ENCODE measurements around the gene STARD13.

Gene STARD13

DNA sequence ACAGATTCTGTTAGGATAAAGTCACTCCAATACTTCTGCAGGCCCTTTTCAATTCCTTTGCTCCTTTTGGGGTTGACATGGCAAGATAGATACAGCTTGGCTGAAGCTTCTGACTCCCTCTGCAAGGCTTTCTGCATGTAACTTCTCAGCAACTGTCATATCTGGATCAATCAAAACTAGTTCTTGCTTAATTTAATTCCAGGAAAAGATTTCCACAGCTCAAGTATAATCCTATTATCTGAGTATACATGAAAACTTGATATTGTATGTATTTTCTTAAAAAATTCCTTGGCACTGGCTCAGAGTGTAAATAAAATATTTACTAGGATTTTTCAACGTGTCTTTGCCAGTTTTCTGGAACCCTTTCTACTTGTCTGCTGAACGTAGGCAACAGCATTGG lies 109.6 kb downstream of the STARD13 start:
- no peak overlapping the region for H3K27ac ChIP-seq (ENCODE audit: low read length)
- no peaks in the 10 kb centered on the region for H3K36me3 ChIP-seq (replicated peaks; ENCODE audit: insufficient read depth, low read length)
- no peaks in the 10 kb centered on the region for H3K9me2 ChIP-seq (replicated peaks; ENCODE audit: insufficient read depth, low read length)
- H4K20me1 ChIP-seq (ENCODE audit: insufficient read depth, low read length): no peaks in the 10 kb centered on the region
- H3K4me1 ChIP-seq (ENCODE audit: low read length): no peaks in the 10 kb centered on the region
- H3K9me3 ChIP-seq (replicated peaks; ENCODE audit: insufficient read depth, low read length): no peaks in the 10 kb centered on the region
- H3K9ac ChIP-seq (ENCODE audit: low read length): no peak overlapping the region
- no peak for DNase-seq
- no peaks in the 10 kb centered on the region for H3F3A ChIP-seq (ENCODE audit: insufficient read depth, low read length)
- no peak overlapping the region for H3K4me3 ChIP-seq (ENCODE audit: low read length)
- no peak overlapping the region for H2AFZ ChIP-seq (ENCODE audit: low read length)
- TF ChIP-seq EZH2 (optimal IDR thresholded peaks at IDR 0.05; ENCODE audit: low read depth, low read length) (no peak), CTCF (IDR thresholded peaks at IDR 0.05; ENCODE audit: low read length) (no peak), EZH2phosphoT487 (IDR thresholded peaks at IDR 0.05; ENCODE audit: low read length) (no peak)
- no peak overlapping the region for H3K4me2 ChIP-seq (ENCODE audit: low read depth, low read length)
- H3K27me3 ChIP-seq (replicated peaks; ENCODE audit: insufficient read depth, low read length): no peaks in the 10 kb centered on the region
- H3K79me2 ChIP-seq (ENCODE audit: low read length): no peaks in the 10 kb centered on the region

DNA sequence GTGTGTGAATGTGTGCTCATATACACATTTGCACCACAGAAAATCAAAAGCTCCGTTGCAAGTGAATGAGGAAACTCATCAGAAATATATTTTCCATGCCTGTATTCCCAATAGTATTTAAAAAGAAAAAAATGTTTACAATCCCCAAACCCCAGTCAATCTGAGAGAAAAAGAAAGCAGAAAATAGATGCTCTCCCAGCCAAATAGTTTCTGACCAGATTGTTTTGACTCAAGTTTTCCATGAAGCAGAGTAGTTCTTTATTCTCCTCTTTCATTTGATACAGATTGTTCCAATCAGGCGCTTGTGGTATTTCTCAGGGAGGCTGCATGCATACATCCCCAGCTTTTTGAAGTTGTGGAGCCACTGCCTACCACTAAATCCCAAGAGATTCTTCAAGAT lies 110.6 kb downstream of the STARD13 start:
- H3F3A ChIP-seq (ENCODE audit: insufficient read depth, low read length): no peaks in the 10 kb centered on the region
- H3K9me3 ChIP-seq (replicated peaks; ENCODE audit: insufficient read depth, low read length): no peaks in the 10 kb centered on the region
- no peaks in the 10 kb centered on the region for H3K9me2 ChIP-seq (replicated peaks; ENCODE audit: insufficient read depth, low read length)
- H3K79me2 ChIP-seq (ENCODE audit: low read length): no peaks in the 10 kb centered on the region
- H3K4me3 ChIP-seq (ENCODE audit: low read length): no peak overlapping the region
- H3K36me3 ChIP-seq (replicated peaks; ENCODE audit: insufficient read depth, low read length): no peaks in the 10 kb centered on the region
- H3K27me3 ChIP-seq (replicated peaks; ENCODE audit: insufficient read depth, low read length): no peaks in the 10 kb centered on the region
- H3K4me1 ChIP-seq (ENCODE audit: low read length): no peaks in the 10 kb centered on the region
- TF ChIP-seq EZH2phosphoT487 (IDR thresholded peaks at IDR 0.05; ENCODE audit: low read length): no peak
- TF ChIP-seq EZH2 (optimal IDR thresholded peaks at IDR 0.05; ENCODE audit: low read depth, low read length): no peak
- TF ChIP-seq CTCF (IDR thresholded peaks at IDR 0.05; ENCODE audit: low read length): no peak
- no peak overlapping the region for H3K27ac ChIP-seq (ENCODE audit: low read length)
- no peak overlapping the region for H2AFZ ChIP-seq (ENCODE audit: low read length)
- H4K20me1 ChIP-seq (ENCODE audit: insufficient read depth, low read length): no peaks in the 10 kb centered on the region
- H3K9ac ChIP-seq (ENCODE audit: low read length): no peak overlapping the region
- H3K4me2 ChIP-seq (ENCODE audit: low read depth, low read length): no peak overlapping the region
- no peak for DNase-seq

GRCh38 chr13:33174491-33174890 lies 111.1 kb downstream of the STARD13 start:
- no peaks in the 10 kb centered on the region for H3K79me2 ChIP-seq (ENCODE audit: low read length)
- H3K4me1 ChIP-seq (ENCODE audit: low read length): no peaks in the 10 kb centered on the region
- no peaks in the 10 kb centered on the region for H3K27me3 ChIP-seq (replicated peaks; ENCODE audit: insufficient read depth, low read length)
- H3K9ac ChIP-seq (ENCODE audit: low read length): no peak overlapping the region
- H2AFZ ChIP-seq (ENCODE audit: low read length): no peak overlapping the region
- no peaks in the 10 kb centered on the region for H3F3A ChIP-seq (ENCODE audit: insufficient read depth, low read length)
- TF ChIP-seq CTCF (IDR thresholded peaks at IDR 0.05; ENCODE audit: low read length) (no peak), EZH2phosphoT487 (IDR thresholded peaks at IDR 0.05; ENCODE audit: low read length) (no peak), EZH2 (optimal IDR thresholded peaks at IDR 0.05; ENCODE audit: low read depth, low read length) (no peak)
- no peak overlapping the region for H3K4me3 ChIP-seq (ENCODE audit: low read length)
- no peak overlapping the region for H3K4me2 ChIP-seq (ENCODE audit: low read depth, low read length)
- no peaks in the 10 kb centered on the region for H3K9me3 ChIP-seq (replicated peaks; ENCODE audit: insufficient read depth, low read length)
- H3K9me2 ChIP-seq (replicated peaks; ENCODE audit: insufficient read depth, low read length): no peaks in the 10 kb centered on the region
- no peaks in the 10 kb centered on the region for H3K36me3 ChIP-seq (replicated peaks; ENCODE audit: insufficient read depth, low read length)
- no peaks in the 10 kb centered on the region for H4K20me1 ChIP-seq (ENCODE audit: insufficient read depth, low read length)
- H3K27ac ChIP-seq (ENCODE audit: low read length): no peak overlapping the region
- DNase-seq: no peak

Measured in MM.1S (cell line).